DMS79 treated with DMSO at 0.1 percent for 48 hours (cell line): ENCODE data around the gene FAM240B.
A peak's percentile ranks its signal among the peaks of the same experiment; 100 is the strongest.

Source experiments
- DNase-seq: peaks from one replicate; lab custom pipeline; 2025; lab: John Stamatoyannopoulos, UW

FAM240B gene

GRCh38 chr9:38699337-38699736 lies 20.6 kb downstream of the FAM240B start:
- no peak for DNase-seq

DNA sequence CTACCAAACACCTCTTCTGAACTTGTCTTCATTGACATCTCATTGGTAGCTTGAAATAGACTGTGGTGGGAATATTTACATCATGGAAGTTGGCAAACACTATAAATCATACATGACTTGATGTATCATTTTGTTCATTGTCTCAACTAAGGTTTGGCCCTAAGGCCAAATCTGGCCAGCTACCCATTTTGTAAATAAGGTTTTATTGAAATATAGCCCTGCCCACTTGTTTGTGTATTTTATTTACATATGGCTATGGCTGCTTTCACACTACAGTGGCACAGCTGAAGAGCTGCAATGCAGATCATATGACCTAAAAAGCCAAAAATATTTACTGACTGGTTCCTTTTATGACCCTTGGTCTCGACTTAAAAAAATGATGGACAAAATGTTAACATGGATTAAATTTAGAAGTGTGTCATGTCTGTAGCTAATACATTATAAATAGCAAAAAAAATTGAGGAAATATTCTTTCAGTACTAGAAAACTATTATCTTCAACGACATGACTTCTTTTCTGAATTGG lies 22.1 kb downstream of the FAM240B start:
- DNase-seq, result no peak

DNA sequence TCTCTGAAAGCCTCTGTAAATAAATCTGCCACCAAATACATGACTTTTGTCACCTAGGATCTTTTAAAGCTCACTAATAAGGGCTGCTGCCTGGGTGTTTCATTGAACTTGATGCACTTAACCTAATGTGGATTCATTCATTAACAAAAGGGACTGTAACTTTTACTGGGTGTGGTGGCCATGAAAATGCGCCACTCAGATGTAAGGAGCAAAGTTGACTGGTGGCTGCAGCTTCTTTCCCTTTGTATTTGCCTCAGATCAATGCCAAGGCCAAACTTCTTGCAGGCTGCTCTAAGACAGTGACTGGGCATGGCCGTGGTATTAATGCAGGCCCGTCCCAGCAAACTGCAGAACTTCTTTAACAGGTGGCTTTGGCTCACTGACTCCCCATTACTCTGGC lies 22.9 kb downstream of the FAM240B start:
- no peak for DNase-seq

DNA sequence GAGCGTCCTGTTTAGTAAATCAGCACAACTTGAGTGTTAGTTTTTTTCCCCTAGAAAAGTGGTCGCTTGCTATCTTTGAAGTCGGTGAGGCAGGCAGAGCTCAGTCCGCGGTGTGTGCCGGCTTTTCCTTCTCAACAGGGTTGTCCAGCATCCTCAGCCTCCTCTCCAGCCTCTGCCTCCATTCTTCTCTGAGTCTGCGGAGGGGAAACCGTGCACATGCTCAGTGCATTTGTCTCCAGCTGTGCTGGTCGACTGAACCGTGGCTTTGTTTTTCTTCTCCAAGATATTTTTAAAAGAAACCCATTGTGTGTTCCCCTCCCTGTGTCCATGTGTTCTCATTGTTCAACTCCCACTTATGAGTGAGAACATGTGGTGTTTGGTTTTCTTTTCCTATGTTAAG lies 25.3 kb downstream of the FAM240B start:
- no peak for DNase-seq

DNA sequence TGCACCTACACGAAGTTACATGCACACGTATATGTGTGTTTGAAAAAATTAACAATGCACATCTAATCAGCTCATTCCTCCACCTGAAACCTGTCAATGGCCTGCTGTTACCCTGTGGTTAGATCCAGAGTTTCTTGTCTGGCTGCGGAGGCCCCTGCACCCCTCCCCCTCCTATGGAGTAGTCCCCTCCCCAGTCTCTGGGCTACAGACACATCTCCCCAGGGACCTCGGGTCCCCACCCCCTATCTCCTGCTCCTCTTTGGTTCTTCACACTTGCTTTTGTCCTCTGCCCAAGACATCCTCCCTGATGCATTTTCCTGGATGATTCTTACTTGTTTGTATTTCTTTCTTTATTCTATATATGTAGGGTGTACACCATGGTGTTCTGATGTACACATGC lies 27.2 kb downstream of the FAM240B start:
- no peak for DNase-seq

DNA sequence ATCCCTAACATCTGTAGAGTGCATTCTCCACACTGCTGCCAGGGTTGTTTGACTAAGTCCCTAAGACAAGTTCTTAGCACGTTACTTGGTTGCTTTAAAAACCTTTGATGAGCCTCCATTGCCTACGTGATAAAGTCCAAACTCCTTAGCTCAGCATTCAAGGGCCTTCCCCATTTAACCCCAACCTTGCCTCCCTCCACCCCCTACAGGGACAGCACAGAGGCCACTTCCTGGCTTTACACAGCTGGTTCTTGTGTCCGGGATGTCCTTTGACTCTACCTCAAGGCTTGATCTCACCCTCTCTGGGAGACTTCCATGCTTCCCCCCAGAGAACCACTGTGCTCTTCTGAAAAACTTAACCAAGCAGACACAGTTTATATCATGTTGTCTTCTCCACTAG lies 29.4 kb downstream of the FAM240B start:
- DNase-seq, result no peak

GRCh38 chr9:38689678-38690077 lies 30.3 kb downstream of the FAM240B start:
- peak; percentile 79 for DNase-seq

GRCh38 chr9:38687992-38688391 lies 31.9 kb downstream of the FAM240B start:
- DNase-seq, result no peak

- DNase-seq, result peak; percentile 88
Observed at GRCh38 chr9:38687389-38687842, 32.5 kb downstream of the FAM240B start.

- no peak for DNase-seq
Observed at GRCh38 chr9:38686933-38687332, 33.0 kb downstream of the FAM240B start.

GRCh38 chr9:38685535-38685934 lies 34.4 kb downstream of the FAM240B start:
- DNase-seq, result no peak

DNA sequence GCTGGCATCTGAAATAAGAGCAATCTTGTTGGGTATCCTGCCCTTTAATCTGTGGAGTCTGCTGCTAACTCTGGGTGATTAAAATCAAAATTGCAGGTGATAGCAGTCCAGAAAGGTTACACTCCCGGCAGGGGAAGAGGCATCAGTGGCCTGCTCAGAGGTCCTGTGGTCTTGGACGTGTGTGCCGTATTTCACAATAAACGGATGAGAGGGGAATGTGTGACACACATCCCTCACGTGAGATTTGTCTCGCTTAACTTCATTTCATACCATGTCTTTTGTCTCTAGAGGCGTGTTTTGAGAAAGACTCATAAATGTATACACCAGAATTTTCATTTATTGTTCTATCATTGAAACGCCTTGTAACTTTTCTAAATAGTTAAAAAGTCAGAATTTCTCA lies 36.6 kb downstream of the FAM240B start:
- no peak for DNase-seq

- DNase-seq, result no peak
Observed at GRCh38 chr9:38682713-38683112, 37.2 kb downstream of the FAM240B start.

GRCh38 chr9:38681747-38682227 lies 38.1 kb downstream of the FAM240B start:
- DNase-seq, result no peak

DNA sequence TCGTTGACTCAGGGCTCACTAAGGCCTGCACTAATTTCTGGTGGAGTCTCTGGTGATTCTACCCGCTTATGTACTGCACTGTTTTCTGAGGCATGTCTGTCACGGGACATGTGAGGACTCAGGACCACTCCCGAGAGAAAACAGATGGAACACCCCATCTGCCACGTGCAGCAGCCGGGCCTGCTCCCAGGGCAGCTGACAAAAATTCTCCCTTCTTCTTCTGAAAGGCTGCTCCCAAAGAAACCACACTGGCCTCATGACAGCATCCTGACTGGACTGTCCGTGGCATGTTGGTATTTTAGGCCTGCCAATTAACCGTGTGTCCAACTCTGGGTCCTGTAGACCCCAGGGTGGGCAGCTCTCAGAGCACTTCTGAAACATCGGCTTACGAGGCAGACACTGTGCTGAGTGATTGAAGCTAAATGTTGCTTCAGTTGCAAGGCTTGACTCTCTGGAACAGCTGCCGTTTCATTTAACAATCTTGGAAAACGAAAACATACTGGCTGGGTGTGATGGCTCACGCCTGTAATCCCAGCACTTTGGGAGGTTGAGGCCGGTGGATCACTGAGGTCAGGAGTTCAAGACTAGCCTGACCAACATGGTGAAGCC lies 39.0 kb downstream of the FAM240B start:
- DNase-seq, result no peak

- no peak for DNase-seq
Observed at GRCh38 chr9:38677660-38678303, 42.2 kb downstream of the FAM240B start.

GRCh38 chr9:38675831-38676230 lies 44.1 kb downstream of the FAM240B start:
- DNase-seq, result no peak

DNA sequence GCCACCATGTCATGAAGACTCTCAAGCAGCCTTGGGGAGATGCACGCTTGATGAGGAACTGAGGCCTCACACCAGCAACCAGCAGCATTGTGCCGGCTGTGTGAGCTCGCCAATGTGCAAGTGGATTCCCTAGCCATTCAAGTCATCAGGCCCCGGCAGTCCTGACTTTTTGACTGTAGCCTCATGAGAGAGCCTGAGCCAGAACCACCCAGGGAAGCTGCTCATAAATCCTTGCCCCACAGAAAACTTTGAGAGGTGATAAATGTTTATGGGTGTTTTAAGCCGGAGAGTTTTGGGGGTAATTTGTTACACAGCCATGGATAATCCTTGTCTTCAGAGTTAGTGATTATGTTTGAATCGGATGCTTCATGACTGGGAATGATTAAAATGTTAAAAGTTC lies 44.7 kb downstream of the FAM240B start:
- no peak for DNase-seq

GRCh38 chr9:38673399-38674193 lies 46.3 kb downstream of the FAM240B start:
- DNase-seq, result no peak

- peak; percentile 86 for DNase-seq
Observed at GRCh38 chr9:38671748-38672147, 48.2 kb downstream of the FAM240B start.

GRCh38 chr9:38671372-38671731 lies 48.6 kb downstream of the FAM240B start:
- DNase-seq, result peak; percentile 64

GRCh38 chr9:38670542-38671371 lies 49.2 kb downstream of the FAM240B start:
- peak; percentile 62 for DNase-seq
